22Rv1 (cell line): Measurements from ENCODE around the gene ZNF398.

Experiments used
- CTCF ChIP-seq: fragments of 450-650 bp; IDR thresholded peaks from 2 replicates; pipeline ENCODE4 v1.5.1; 2017; ENCODE audit warnings: mild to moderate bottlenecking
- ZFX ChIP-seq: fragments of 450-650 bp; IDR thresholded peaks from 2 replicates; pipeline ENCODE4 v1.6.1; 2017; ENCODE audit warnings: antibody characterized with exemption, borderline replicate concordance

DNA sequence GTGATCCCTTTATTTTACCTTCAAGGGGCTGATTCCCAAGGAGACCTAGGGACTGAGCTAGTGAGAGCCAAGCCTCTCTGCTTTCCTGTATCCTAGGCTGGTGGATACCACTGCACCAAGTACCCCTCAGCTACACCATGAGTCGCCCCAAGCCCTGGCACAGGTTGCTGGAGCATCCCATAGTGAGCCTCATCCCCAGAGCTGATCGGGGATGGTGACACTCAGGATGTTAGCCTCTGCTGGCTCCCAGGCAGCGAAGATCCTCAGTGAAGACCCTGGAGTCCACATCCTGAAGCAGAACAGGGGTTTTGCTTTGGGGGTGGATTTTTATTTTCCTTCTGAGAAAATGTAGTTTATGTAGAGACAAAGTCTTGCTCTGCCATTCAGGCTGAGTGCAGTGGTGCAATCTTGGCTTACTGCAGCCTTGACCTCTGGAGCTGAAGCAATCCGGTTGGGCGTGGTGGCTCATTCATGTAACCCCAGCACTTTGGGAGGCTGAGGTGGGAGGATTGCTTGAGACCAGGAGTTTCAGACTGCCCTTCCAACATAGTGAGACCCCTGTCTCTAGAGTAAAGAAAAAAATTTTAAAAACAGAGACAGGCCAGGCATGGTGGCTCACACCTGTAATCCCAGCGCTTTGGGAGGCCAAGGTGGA, 79.7 kb downstream of the ZNF398 start:
- TF ChIP-seq CTCF (no peak), ZFX (no peak)
